ENCODE data around the gene HPD.
"Not testable (repeated sequence)": the region's sequence is repeated elsewhere in the genome, so short reads cannot be mapped to it uniquely, and the experiment has no call there.

HPD gene

DNA sequence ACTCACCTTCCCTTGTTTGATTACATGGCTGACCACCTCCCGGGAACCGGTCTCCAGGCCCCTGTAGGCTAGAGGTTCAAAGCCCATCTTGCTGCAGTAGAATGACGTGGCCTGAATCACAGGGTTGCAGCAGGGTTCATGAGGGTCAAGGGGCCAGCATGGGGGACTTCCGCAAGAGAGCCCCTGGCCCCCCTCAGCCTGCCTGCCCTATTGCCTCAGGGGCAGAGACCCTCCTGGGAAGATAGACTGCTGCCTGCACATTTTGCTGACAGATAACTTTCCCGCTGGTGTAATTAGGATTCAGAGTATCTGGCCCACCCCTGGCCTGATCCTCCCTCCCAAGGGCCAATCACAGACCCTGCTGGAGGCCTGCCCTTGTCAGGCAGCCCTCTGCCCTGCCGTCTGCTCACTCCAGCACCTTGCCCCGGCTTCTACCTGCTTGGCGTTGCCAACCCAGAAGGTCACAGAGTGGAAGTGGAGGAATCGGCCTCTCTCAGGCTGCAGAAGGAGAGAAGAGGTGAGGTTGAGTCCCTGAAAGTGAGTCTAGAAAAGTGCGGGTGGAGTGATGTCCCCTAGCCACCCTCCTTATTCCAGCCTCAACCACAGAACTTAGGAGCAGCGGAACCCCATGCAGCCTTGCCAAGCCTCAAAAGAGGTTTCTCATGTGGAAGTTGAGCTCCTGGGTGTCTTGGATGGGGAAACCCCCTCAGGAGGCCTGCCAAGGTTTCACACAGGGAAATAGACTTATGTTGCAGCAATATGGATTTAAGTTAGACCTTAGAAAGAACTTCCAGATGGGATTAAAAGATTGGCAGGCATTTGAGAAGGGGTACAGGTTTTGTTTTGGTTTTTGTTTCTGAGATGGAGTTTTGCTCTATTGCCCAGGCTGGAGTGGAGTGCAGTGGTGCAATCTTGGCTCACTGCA, 1.1 kb downstream of the HPD start:
- no peaks in the 10 kb centered on the region for H3K79me2 ChIP-seq (ENCODE audit: insufficient read depth, low read length)
- H3K9me3 ChIP-seq (ENCODE audit: insufficient read depth, low read length, severe bottlenecking) = no peaks in the 10 kb centered on the region
- no peak overlapping the region for H3K4me2 ChIP-seq (ENCODE audit: insufficient read depth, low read length)
- no peak overlapping the region for H3K9ac ChIP-seq (ENCODE audit: low read depth, low read length)
- H3K36me3 ChIP-seq (ENCODE audit: insufficient read depth, low read length) = no peaks in the 10 kb centered on the region
- no peak overlapping the region for H2AFZ ChIP-seq (ENCODE audit: low read depth, low read length)
- no peak for ATAC-seq (ENCODE audit: insufficient read depth, low read depth)
- H3K4me3 ChIP-seq (ENCODE audit: low read depth in 1 of 2, low read length in 2 of 2) = no peak overlapping the region
- TF ChIP-seq, protein P1, sequence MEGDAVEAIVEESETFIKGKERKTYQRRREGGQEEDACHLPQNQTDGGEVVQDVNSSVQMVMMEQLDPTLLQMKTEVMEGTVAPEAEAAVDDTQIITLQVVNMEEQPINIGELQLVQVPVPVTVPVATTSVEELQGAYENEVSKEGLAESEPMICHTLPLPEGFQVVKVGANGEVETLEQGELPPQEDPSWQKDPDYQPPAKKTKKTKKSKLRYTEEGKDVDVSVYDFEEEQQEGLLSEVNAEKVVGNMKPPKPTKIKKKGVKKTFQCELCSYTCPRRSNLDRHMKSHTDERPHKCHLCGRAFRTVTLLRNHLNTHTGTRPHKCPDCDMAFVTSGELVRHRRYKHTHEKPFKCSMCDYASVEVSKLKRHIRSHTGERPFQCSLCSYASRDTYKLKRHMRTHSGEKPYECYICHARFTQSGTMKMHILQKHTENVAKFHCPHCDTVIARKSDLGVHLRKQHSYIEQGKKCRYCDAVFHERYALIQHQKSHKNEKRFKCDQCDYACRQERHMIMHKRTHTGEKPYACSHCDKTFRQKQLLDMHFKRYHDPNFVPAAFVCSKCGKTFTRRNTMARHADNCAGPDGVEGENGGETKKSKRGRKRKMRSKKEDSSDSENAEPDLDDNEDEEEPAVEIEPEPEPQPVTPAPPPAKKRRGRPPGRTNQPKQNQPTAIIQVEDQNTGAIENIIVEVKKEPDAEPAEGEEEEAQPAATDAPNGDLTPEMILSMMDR (IDR thresholded peaks at IDR 0.05; ENCODE audit: borderline replicate concordance, extremely low read depth, low read length, poor library complexity, severe bottlenecking) = no peak
- TF ChIP-seq EZH2 (IDR thresholded peaks at IDR 0.05; ENCODE audit: borderline replicate concordance, low read depth, low read length, severe bottlenecking) = no peak
- H3K27ac ChIP-seq (ENCODE audit: low read length) = no peak overlapping the region
- DNase-seq = no peak
- H3K4me1 ChIP-seq (ENCODE audit: insufficient read depth, low read length) = no peaks in the 10 kb centered on the region
- H4K20me1 ChIP-seq (ENCODE audit: insufficient read depth, low read length) = no peaks in the 10 kb centered on the region
- H3K27me3 ChIP-seq (ENCODE audit: insufficient read depth, low read length, poor library complexity) = no peaks in the 10 kb centered on the region

DNA sequence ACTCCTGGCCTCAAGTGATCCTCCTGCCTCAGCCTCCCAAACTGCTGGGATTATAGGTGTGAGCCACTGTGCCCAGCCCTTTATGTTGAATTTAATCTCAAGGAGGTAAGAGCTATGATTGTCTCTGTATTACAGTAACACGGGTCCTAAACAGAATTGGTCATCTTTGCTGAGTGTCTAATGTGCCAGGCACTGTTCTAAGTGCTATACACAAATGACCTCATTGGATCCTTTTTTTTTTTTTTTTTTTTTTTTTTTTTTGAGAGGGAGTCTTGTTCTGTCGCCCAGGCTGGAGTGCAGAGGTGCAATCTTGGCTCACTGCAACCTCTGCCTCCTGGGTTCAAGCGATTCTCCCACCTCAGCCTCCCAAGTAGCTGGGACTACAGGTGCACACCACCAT, 6.3 kb downstream of the HPD start:
- not testable (repeated sequence) for H3K27ac ChIP-seq (ENCODE audit: low read length); H3K4me1 ChIP-seq (ENCODE audit: insufficient read depth, low read length); H4K20me1 ChIP-seq (ENCODE audit: insufficient read depth, low read length); DNase-seq; H3K9ac ChIP-seq (ENCODE audit: low read depth, low read length); H3K4me2 ChIP-seq (ENCODE audit: insufficient read depth, low read length); H3K4me3 ChIP-seq (ENCODE audit: low read depth in 1 of 2, low read length in 2 of 2); H3K36me3 ChIP-seq (ENCODE audit: insufficient read depth, low read length); H3K27me3 ChIP-seq (ENCODE audit: insufficient read depth, low read length, poor library complexity); ATAC-seq (ENCODE audit: insufficient read depth, low read depth); H3K79me2 ChIP-seq (ENCODE audit: insufficient read depth, low read length); H2AFZ ChIP-seq (ENCODE audit: low read depth, low read length); H3K9me3 ChIP-seq (ENCODE audit: insufficient read depth, low read length, severe bottlenecking)

GRCh38 chr12:121849665-121850064, 9.0 kb downstream of the HPD start:
- Histone ChIP-seq H2AFZ (ENCODE audit: low read depth, low read length) (no peak overlapping the region), H3K27ac (ENCODE audit: low read length) (no peak overlapping the region), H3K9ac (ENCODE audit: low read depth, low read length) (no peak overlapping the region), H3K9me3 (ENCODE audit: insufficient read depth, low read length, severe bottlenecking) (no peaks in the 10 kb centered on the region), H3K4me3 (ENCODE audit: low read depth in 1 of 2, low read length in 2 of 2) (no peak overlapping the region), H3K36me3 (ENCODE audit: insufficient read depth, low read length) (no peaks in the 10 kb centered on the region), H3K27me3 (ENCODE audit: insufficient read depth, low read length, poor library complexity) (no peaks in the 10 kb centered on the region), H3K79me2 (ENCODE audit: insufficient read depth, low read length) (no peaks in the 10 kb centered on the region), H4K20me1 (ENCODE audit: insufficient read depth, low read length) (no peaks in the 10 kb centered on the region), H3K4me2 (ENCODE audit: insufficient read depth, low read length) (no peak overlapping the region), H3K4me1 (ENCODE audit: insufficient read depth, low read length) (no peaks in the 10 kb centered on the region)
- DNase-seq = no peak
- TF ChIP-seq, protein P1 (IDR thresholded peaks at IDR 0.05; ENCODE audit: borderline replicate concordance, extremely low read depth, low read length, poor library complexity, severe bottlenecking) = no peak
- no peak for TF ChIP-seq EZH2 (IDR thresholded peaks at IDR 0.05; ENCODE audit: borderline replicate concordance, low read depth, low read length, severe bottlenecking)
- no peak for ATAC-seq (ENCODE audit: insufficient read depth, low read depth)

DNA sequence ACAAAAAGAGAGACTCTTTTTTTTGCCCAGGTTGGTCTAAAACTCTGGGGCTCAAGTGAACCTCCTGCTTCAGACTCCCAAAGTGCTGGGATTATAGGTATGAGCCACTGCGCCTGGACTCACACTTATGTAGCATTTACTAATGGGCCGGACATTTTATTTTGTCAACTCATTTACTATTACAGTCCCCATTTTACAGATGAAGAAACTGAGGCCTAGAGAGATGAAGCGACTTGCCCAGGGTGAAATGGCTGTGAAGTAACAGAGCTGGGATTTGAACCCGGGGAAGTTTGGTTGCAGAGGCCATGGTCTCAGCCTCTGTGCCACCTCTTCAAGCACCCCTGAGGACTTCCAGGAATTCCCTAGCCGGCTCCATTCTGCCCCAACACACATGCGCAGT, 9.4 kb downstream of the HPD start:
- H3K4me2 ChIP-seq (ENCODE audit: insufficient read depth, low read length) = no peak overlapping the region
- no peaks in the 10 kb centered on the region for H3K27me3 ChIP-seq (ENCODE audit: insufficient read depth, low read length, poor library complexity)
- no peaks in the 10 kb centered on the region for H3K9me3 ChIP-seq (ENCODE audit: insufficient read depth, low read length, severe bottlenecking)
- no peak overlapping the region for H3K4me3 ChIP-seq (ENCODE audit: low read depth in 1 of 2, low read length in 2 of 2)
- H3K4me1 ChIP-seq (ENCODE audit: insufficient read depth, low read length) = no peaks in the 10 kb centered on the region
- TF ChIP-seq EZH2 (IDR thresholded peaks at IDR 0.05; ENCODE audit: borderline replicate concordance, low read depth, low read length, severe bottlenecking) = no peak
- TF ChIP-seq, protein P1 (IDR thresholded peaks at IDR 0.05; ENCODE audit: borderline replicate concordance, extremely low read depth, low read length, poor library complexity, severe bottlenecking) = no peak
- H3K36me3 ChIP-seq (ENCODE audit: insufficient read depth, low read length) = no peaks in the 10 kb centered on the region
- no peak overlapping the region for H3K9ac ChIP-seq (ENCODE audit: low read depth, low read length)
- H4K20me1 ChIP-seq (ENCODE audit: insufficient read depth, low read length) = no peaks in the 10 kb centered on the region
- H3K27ac ChIP-seq (ENCODE audit: low read length) = no peak overlapping the region
- H2AFZ ChIP-seq (ENCODE audit: low read depth, low read length) = no peak overlapping the region
- no peak for ATAC-seq (ENCODE audit: insufficient read depth, low read depth)
- DNase-seq = no peak
- no peaks in the 10 kb centered on the region for H3K79me2 ChIP-seq (ENCODE audit: insufficient read depth, low read length)
